SW 1271 (cell line): Measurements from ENCODE around the gene ABHD17A.

Experiments used
- DNase-seq, 2 experiments: peaks; one replicate each; lab custom pipeline; 2025; lab: John Stamatoyannopoulos, UW

Gene ABHD17A

GRCh38 chr19:1864480-1865171 is 20.7 kb downstream of the ABHD17A start:
- DNase-seq = peak in 1 of 2 experiments; percentile 56

DNA sequence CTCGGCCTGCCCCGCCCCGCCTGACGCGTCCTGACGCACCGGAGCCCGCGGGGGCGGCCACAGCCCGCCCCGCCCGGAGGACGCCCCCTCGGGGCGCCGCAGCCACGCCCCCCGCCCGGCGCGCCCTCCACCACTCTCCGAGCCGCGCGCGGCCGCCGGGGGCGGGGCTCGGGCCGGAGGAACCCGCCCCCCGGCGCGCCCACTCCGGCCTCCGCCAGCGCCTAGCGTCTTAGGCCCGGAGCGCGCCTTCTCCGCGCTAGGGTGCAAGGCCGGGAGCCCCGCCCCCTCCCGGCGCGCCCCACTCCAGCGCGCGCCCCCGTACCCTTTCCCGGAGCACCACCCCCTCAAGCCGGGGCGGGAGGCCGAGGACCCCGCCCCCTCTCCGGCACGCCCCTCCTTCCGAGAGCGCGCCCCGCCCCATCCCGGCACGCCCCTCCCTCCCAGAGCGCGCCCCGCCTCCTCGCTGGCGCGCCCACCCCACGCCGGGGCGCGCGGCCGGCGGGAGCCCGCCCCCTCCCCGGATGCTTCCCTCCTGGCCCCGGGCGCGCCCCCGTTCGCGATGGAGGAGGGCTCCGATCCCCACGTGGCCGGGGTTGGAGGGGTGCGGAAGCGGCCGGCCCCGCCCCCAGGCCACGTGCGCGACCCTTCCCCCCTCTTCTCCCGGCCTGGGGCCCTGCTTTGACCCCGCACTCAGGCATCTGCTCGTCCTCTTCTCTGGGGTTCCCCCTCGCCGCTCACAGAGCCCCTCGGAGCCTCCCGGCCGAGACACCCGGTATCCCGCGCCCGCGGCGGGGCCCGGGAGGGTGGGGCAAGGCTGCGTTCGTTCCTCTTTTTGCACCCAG is 21.4 kb downstream of the ABHD17A start:
- DNase-seq = peak; percentile 78 to 88

- DNase-seq = no peak
Measured at GRCh38 chr19:1863328-1863637, 22.0 kb downstream of the ABHD17A start, which contains the start of gene KLF16. Gene KLF16, minus strand, starts transcription at chr19:1863579. Its CDS starts 82 bp downstream, at chr19:1863497.

DNA sequence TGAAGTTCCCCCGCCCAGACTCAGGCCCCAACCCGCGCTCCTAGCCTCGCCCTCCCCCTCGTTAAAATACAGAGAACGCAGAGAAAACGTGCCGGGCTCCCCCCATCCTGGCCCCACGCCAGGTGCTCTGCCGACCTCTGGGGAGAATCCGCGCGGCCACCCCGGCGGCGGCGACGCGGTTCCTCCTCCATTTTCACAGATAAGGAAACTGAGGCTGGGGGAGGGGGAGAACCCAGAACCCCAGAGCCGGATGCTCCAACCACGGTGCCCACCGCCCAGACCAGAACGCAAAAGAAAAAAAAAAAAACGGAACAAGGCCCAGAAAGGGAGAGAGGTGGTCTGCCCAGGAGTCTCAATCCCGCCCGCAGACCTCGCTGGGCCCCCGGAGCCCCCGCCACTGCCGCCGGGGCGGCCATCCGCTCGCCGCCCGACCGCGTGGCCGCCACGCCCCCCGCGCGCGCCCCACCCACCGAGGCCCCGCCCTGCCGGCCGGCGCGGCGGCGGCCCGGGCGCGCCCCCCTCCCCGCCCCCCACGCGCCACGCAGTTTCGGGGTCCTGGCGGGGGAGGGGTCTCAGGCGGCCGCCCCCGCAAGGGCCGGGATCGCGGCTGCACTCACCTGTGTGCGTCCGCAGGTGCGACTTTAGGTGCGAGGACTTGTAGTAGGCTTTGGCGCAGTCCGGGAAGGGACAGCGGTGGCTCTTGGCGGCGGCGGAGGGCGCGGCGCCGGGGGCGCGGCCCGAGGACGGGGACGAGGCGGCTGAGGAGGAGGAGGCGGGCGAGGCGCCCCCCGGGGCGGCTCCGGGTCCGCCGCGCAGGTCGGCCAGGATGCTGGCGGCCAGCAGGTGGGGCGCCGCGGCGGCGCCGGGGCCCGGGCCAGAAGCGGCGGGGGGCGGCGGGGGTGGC is 22.6 kb downstream of the ABHD17A start:
- DNase-seq = no peak

- DNase-seq = no peak
Measured at GRCh38 chr19:1862068-1862423, 23.2 kb downstream of the ABHD17A start.

DNA sequence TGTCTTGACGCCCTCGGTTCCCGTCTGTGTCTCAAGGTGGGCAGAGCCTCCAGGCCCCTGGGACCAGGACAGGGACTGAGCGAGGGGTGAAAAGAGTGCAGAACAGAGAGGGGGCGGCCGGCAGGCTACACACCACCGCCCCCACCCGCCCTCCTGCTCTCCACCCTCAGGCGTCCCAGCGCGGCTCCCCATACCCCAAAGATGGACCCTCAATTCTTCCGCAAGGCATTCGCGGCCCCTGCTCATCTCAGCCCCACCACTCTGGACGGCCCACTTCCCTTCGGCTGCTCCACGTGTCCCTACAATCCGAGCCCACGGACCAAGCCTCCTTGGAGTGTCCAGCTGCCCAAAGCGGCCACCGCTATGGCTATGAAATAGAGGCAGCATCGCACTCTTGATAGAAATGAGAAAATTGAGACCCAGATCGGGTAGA is 23.7 kb downstream of the ABHD17A start:
- peak in 1 of 2 experiments; percentile 28 for DNase-seq

- DNase-seq = no peak
Measured at GRCh38 chr19:1860821-1861598, 24.3 kb downstream of the ABHD17A start.

DNA sequence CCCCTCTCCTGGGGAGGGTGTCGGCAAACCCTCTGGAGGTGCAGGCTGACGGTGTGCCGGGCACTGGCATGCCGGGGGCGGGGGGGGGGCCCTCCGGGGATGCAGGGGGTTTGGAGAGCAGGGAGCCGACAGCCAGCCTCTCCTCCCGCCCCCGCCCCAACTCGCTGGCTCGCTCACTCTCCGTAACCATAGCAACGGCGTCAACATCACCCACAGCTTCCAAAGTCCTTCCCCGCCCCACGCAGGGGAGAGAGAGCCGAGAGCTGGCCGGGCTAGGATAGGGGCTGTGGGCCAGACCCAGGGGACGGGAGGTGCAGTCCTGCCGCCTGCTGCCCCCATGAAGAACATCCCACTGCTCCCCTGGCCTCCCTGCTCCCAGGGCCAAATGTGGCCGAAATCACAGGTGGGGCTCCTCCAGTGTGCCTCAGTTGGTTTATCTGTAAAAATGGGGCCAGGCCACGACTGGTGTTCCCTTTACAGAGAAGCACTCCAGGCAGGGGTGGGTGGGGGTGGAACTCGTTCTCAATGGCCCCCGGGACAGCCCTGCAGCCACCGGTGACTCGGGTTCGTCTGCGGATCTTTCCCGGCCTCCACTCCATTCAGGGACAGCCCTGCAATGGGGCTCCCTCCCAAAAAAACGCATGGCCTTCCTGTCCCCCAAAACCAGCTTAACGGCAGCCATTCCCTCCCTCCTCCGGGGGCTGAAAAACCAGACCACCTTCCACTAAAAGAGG is 25.1 kb downstream of the ABHD17A start:
- no peak for DNase-seq

GRCh38 chr19:1859331-1859781 is 25.9 kb downstream of the ABHD17A start:
- DNase-seq = no peak

DNA sequence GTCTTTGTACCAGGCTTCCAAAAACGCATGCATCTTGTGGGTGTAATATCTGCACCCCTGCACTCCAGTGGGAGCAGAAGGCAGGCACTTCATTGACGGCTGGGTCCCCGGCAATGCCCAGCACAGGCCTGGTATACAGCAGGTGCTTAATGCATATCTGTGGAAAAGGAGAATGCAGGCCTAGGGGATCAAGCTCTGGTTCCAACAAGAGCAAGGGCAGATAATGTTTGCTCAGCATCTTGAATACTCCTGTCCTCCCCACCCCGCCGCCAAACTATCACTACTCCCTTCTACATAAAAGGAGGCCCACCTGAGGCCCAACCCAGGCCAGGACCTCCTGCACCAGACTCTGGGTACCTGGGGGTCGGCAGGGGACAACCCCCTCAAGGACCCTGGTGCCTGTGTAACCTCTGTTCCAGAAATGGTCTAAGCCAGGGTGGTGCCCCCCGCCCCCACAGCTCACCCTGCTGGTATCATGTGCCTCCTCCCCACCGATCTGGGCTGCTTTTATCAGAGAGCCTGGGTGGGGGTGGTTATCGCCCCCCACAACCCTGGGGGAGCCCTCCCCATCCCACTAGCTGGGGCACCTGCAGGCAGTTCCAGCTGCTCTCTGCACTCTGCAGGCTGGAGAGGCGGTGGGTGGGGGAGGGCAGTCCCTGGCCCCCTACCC is 26.7 kb downstream of the ABHD17A start:
- no peak for DNase-seq

GRCh38 chr19:1857648-1858326 is 27.5 kb downstream of the ABHD17A start:
- no peak for DNase-seq

- peak in 1 of 2 experiments; percentile 36 for DNase-seq
Measured at GRCh38 chr19:1856698-1857603, 28.3 kb downstream of the ABHD17A start.

DNA sequence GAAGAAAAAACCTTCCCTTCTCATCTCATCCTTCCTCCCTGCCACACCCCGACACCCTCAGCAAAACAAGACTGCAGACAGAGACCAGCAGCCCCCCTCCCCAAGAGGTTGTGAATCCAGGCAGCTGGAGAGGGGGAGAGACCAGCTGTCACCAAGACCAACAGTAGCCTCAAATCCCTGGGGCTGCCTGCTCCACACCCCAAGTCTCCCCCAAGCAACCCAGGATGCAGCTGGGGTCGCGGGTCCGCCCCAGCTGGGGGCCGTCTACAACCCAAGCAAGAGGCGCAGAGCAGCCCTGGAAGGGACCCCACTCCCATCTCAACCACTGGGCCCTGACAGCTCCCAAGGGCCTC is 29.0 kb downstream of the ABHD17A start:
- DNase-seq = no peak

DNA sequence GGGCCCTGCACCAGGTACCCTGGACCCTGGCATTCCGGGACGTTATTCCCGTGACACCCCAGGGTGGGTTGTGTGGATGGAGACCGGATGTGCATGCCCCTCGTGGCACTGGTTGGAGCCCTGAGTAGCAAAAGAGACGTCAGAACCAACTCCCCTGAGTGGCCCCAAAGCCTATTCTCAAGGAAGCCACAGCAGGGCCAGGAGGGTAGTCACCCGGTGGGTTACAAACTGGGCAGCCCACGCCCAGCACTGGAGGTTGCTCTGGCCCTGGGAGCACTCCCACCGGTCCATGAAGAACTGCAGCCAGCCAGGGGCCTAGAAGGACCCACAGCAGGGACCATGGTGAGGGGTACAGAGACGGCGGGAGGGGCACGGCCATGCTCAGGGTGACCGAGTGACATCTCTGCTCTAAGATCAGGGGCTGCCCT is 29.5 kb downstream of the ABHD17A start:
- no peak for DNase-seq

GRCh38 chr19:1855040-1855827 is 30.1 kb downstream of the ABHD17A start:
- DNase-seq = peak; percentile 49 to 79

- no peak for DNase-seq
Measured at GRCh38 chr19:1854542-1855039, 30.7 kb downstream of the ABHD17A start.

- DNase-seq = no peak
Measured at GRCh38 chr19:1854039-1854541, 31.2 kb downstream of the ABHD17A start.
